HG03039 (cell line): ENCODE results near the gene ARHGAP15.

ENCODE experiments used
- ATAC-seq: cut with Tn5 transposase; IDR thresholded peaks from one replicate; pipeline ENCODE4 v1.9.1; 2021; ENCODE audit warnings: mild to moderate bottlenecking, moderate library complexity; ENCODE audit not compliant: unreplicated experiment

The ARHGAP15 gene

GRCh38 chr2:143258126-143258892, 129.1 kb downstream of the ARHGAP15 start:
- ATAC-seq = no peak

DNA sequence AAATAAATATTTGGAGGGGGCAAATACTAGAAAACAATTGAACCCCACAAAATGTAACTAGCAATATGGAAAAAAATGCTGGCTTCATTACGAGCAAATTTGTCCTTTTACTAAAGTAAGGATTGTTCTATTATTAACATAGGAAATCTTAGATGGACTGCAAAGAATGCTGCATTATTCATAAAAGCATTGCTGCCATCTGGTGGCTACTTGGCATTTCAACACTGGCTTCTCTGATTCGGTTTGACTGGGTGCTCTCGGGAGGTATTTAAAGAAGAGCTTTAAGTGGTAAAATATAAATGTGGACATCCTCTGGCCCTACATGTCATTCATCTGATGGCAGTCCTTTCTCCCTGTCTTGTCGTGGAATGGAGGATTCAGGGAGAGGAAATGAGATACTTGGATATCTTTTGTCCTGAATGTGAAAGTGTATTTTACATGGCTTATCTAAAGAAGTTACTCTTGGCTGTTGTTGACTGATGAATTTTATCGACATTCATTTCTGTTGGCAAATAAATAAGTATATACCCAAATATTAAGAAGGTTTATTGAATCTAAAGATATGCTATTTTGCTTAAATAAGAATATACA, 130.2 kb downstream of the ARHGAP15 start:
- ATAC-seq = no peak

- no peak for ATAC-seq
Observed at GRCh38 chr2:143261986-143262385, 132.8 kb downstream of the ARHGAP15 start.

- ATAC-seq = no peak
Observed at GRCh38 chr2:143262389-143262788, 133.2 kb downstream of the ARHGAP15 start.

GRCh38 chr2:143263066-143263625, 133.9 kb downstream of the ARHGAP15 start:
- ATAC-seq = no peak

DNA sequence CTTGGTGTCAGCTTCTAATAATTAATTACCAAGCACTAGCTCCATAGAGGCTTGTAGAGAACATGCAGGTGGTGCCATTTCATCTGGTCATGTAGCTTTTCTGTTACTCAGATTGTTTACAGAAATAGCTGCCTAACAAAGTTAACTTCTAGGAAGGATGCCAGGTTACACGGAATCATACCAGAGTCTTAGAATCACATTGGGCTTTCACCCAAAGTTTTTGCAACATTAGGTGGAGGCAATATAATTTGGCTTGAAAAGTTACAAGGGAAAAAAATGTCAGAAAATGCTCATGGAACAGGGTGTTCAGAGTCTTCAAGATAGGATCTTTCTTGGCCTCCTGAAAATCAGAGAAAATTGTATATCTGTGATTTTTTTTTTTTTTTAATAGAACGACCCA, 135.6 kb downstream of the ARHGAP15 start:
- no peak for ATAC-seq

GRCh38 chr2:143279672-143280071, 150.5 kb downstream of the ARHGAP15 start:
- ATAC-seq = no peak

- ATAC-seq = no peak
Observed at GRCh38 chr2:143280097-143280757, 151.0 kb downstream of the ARHGAP15 start.

- ATAC-seq = no peak
Observed at GRCh38 chr2:143282684-143283083, 153.5 kb downstream of the ARHGAP15 start.

DNA sequence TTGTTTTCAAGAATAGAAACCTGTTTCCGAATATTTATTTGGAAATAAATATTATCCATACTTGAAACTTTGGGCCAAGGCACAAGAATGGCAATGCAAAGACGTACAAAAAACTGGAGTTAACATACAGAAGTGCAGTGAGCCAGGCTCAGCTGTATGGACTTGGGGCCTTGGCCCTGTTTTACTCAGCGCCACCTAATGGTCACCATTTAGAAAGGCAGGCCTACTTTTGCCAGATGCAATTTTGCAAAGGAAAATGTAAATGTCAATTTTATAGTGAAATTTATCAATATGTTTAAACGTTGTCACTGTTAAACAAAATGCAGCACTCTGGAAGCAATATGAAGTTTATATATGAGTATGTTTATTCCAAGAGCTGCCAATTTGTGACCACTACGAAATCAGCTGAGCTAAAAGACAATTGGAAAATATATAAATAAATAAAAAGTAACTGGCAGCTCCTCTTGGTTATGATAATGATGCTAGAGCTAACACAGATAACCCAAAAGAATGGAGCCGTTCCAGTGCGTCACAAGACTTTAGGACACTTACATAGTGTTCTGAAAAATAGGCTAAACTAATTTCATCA, 155.0 kb downstream of the ARHGAP15 start:
- ATAC-seq = peak; percentile 77

- ATAC-seq = no peak
Observed at GRCh38 chr2:143289025-143289424, 159.8 kb downstream of the ARHGAP15 start.

- ATAC-seq = no peak
Observed at GRCh38 chr2:143290221-143290620, 161.0 kb downstream of the ARHGAP15 start.

GRCh38 chr2:143294068-143294467, 164.8 kb downstream of the ARHGAP15 start:
- ATAC-seq = no peak

- ATAC-seq = no peak
Observed at GRCh38 chr2:143296089-143296488, 166.9 kb downstream of the ARHGAP15 start.

- no peak for ATAC-seq
Observed at GRCh38 chr2:143297182-143297581, 168.0 kb downstream of the ARHGAP15 start.

- no peak for ATAC-seq
Observed at GRCh38 chr2:143300536-143300935, 171.3 kb downstream of the ARHGAP15 start.

DNA sequence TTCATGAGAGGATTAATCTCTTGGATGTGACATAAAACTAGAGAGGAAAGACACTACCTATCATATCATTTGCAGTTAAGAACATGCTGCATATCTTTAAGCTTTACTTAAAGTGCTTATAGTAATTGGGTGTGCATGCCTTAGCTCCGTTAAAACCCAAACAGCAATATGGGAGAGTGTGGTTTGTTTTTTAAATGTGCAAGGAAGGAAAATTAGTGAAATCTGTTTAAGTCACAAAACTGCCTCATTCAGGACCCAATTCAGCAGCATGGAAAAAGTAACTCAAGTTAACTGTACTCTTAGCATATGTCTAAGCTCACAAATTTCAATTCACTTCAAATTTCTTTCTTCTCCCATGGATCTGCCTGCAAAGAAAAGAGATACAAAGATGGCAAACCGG, 182.2 kb downstream of the ARHGAP15 start:
- ATAC-seq = no peak

DNA sequence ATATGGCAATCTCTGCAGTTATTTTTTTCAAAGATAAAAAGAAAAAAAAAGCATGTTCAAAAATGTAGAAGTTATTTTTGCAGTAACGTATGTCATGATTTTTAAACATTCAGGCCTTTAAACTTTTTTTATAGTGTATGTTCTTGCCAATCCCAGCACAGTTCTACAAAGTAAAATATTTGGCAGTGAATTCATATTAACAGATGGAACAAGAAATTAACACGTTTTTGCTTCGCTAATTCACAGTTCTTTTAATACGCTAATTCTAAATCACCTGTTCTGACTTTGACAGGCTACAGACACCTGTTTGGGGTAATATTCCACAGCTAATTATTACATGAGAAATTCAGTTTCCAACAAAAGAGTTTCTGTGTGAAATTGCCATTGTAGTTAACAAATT, 183.2 kb downstream of the ARHGAP15 start:
- no peak for ATAC-seq

DNA sequence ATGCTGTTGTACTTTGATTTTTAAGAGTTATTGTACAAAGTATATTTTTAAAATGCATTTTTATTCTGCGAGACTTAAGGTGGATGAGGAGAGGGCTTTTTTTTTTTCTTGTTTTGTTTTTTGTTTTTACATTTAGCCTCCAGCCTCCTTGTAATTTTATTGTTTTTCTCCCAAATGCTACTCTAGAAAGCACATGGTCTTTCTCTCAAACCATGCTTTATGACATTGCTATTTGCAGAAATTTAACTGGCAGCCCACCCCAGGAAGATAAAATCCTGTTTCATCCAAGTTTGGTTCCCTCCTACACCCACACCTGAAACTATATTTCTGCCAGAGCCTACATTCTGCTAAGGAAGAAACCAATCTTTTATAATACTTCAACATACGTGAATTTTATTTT, 184.6 kb downstream of the ARHGAP15 start:
- no peak for ATAC-seq

DNA sequence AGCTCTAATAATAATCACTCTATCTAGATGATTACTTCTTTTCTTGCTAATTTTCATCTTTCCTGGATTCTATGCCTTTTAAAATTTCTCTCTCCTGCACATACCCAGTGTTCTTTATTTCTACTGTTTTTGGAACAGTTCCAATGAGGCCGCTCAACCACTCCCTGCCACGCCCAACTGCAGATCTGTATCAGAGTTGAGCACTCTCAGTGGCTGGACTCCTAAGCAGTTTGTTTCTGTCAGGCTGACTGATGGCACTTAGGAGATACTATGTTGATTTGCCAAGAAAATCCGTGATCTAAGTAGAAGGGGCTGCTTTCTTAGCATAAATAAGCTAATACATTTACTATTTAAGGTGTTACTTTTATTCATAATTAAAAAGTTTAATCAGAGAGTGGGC, 192.8 kb downstream of the ARHGAP15 start:
- ATAC-seq = no peak

- ATAC-seq = no peak
Observed at GRCh38 chr2:143329288-143329687, 200.1 kb downstream of the ARHGAP15 start.
